HG03439 (cell line): ENCODE data around the gene ELMO2.

Experiments
- ATAC-seq: cut with Tn5 transposase; IDR thresholded peaks from one replicate; pipeline ENCODE4 v1.9.1; 2021; ENCODE audit warnings: mild to moderate bottlenecking, moderate library complexity; ENCODE audit not compliant: unreplicated experiment

Gene ELMO2

GRCh38 chr20:46334303-46334904 is 72.0 kb downstream of the ELMO2 start:
- ATAC-seq: no peak

GRCh38 chr20:46333161-46333991 is 73.0 kb downstream of the ELMO2 start:
- ATAC-seq: no peak

- no peak for ATAC-seq
Observed at GRCh38 chr20:46332373-46333160, 73.8 kb downstream of the ELMO2 start.

GRCh38 chr20:46331611-46332361 is 74.6 kb downstream of the ELMO2 start:
- no peak for ATAC-seq

DNA sequence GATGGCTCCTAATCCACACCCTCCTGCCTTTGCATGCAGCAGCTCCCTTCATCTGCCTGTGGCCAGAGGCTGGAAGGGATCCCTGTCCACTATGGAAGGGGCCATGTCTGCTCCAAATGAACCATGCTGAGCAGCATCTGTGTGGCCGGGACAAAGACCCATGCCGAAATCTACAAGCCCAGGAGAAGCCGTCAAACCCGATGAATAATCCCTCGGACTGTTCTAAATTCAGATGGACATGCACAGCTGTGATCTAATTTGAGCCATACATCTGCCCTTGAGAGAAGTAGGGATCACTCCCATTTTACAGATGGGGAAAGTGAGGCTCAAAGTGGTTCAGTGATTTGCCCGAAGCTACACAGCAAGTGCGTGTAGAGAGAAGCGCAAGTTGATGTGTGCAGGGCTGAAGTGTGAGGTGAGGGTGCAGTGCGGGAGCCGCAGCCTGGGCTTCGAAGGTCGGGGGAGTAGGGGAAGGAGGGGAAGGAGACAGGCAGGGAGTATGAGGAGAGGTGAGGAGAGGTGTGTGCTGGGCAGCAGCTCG is 75.5 kb downstream of the ELMO2 start:
- ATAC-seq: no peak

GRCh38 chr20:46330072-46330763 is 76.2 kb downstream of the ELMO2 start:
- ATAC-seq: no peak

GRCh38 chr20:46328200-46328882 is 78.1 kb downstream of the ELMO2 start:
- ATAC-seq: no peak

GRCh38 chr20:46327557-46327956 is 78.9 kb downstream of the ELMO2 start:
- ATAC-seq: no peak

GRCh38 chr20:46325789-46326188 is 80.6 kb downstream of the ELMO2 start:
- no peak for ATAC-seq

- ATAC-seq: no peak
Observed at GRCh38 chr20:46324960-46325703, 81.3 kb downstream of the ELMO2 start.

DNA sequence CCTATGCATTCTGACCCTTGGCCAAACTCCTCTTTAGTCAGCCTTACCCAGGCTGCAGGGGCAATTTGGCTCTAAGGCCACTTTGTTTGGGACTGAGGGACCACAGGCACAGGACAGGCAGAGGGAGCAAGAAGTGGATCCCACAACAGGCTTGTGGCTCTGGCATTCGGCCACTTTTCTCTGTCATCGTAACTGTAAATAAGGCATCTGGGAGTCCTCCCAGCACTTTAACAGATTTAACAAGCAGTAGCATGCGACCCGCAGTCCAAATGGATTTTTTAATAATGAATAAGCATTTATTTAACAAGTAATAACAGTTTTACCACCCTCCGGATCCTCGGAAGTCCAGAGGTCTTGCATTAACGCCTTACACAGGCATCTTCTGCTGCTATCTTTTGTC is 82.0 kb downstream of the ELMO2 start:
- no peak for ATAC-seq

- no peak for ATAC-seq
Observed at GRCh38 chr20:46323557-46323956, 82.9 kb downstream of the ELMO2 start.

- ATAC-seq: no peak
Observed at GRCh38 chr20:46322641-46323040, 83.8 kb downstream of the ELMO2 start.

DNA sequence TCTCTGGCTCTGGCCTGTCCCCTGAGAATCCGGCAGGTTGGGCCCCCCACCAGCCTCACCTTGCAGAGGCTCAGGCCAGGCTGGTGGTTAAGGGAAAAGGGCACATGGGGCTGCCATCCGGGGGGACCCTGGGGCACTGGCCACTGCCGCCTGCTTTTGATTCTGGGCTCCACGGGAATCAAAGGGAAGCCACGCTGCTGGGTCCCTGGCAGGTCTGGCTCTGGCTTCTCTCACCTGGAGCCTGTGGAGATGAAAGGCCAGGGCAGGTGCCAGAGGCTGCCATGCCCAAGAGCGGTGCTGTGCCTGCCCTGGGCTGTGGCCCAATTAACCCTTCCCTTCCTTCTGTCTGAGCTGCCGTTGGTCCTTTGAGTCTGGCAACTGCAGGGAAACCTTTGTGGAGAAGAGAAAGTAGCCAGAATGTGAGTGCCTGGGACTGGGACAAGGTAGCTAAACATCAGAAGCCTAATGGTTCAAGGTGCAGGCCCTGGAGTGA is 88.7 kb downstream of the ELMO2 start:
- ATAC-seq: no peak

DNA sequence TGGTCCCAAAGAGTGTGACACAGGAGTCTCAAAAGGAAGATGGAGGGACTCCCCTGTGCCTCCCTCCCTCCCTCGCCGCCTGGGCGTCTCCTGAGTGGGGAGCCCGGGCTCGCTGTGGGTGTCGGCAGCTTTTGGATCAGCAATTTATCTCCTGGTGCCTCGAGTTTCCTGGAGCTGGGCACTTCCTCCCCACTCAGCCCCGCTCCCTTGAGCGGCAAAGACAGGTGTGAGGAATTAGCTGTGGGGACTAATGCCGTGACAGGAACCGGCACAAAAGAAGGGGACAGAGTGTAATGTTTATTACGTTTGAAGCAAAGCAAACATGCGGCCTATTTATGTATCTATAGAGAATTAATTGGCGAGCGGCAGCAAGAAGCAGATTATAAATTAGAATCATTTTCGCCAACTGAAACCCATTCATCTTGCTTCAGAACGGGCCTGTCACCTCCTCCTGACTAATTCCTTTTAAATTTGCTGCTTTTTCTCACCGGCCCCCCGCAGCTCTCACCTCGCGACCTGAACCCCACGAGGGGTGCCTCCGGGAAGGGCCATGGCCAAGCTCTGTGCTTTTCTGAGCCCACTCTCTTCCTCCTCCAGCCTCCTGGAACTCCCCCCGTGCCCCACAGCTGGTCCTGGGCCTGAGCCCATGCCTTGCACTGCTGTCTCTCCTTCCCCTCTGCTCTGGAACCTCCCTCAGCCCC is 89.3 kb downstream of the ELMO2 start:
- ATAC-seq: no peak
